ENCODE measurements around the gene OSCP1.

DNA sequence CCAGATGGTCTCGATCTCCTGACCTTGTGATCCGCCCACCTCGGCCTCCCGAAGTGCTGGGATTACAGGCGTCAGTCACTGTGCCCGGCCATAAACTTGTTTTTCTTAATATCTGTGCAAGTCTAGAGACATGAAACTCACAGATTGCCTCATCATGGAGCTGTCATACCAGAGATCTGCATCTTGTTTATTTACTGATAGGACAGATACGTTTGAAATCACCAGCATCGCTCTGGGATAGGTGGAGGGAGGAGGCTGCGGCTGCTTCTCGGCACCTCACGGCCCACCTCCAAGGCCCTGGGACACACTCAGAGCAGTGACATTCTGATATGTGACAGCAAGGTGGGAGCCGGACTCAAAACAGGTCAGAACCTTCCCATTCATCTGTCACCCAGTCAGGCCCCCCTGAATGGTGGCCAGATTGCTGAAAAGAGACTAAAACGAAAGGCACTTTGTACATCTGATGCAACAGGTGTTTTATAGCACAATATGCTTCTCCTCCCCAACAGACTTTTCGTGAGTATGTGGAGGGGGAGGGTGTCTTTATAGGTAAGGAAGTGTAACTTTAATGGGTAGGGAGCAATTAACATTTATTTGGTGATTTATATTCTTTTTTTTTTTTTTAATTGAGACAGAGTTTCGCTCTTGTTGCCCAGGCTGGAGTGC, 34.5 kb downstream of the OSCP1 start:
- TF ChIP-seq POLR2A (IDR thresholded peaks at IDR 0.05; ENCODE audit: extremely low read depth, insufficient read length) (no peak), MAX (IDR thresholded peaks at IDR 0.05; ENCODE audit: low read depth, low read length) (no peak)
- TF ChIP-seq, protein P1, sequence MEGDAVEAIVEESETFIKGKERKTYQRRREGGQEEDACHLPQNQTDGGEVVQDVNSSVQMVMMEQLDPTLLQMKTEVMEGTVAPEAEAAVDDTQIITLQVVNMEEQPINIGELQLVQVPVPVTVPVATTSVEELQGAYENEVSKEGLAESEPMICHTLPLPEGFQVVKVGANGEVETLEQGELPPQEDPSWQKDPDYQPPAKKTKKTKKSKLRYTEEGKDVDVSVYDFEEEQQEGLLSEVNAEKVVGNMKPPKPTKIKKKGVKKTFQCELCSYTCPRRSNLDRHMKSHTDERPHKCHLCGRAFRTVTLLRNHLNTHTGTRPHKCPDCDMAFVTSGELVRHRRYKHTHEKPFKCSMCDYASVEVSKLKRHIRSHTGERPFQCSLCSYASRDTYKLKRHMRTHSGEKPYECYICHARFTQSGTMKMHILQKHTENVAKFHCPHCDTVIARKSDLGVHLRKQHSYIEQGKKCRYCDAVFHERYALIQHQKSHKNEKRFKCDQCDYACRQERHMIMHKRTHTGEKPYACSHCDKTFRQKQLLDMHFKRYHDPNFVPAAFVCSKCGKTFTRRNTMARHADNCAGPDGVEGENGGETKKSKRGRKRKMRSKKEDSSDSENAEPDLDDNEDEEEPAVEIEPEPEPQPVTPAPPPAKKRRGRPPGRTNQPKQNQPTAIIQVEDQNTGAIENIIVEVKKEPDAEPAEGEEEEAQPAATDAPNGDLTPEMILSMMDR (IDR thresholded peaks at IDR 0.05; ENCODE audit: low read depth, low read length): no peak
